Measurements from ENCODE around the gene ZNF574.

Gene ZNF574

DNA sequence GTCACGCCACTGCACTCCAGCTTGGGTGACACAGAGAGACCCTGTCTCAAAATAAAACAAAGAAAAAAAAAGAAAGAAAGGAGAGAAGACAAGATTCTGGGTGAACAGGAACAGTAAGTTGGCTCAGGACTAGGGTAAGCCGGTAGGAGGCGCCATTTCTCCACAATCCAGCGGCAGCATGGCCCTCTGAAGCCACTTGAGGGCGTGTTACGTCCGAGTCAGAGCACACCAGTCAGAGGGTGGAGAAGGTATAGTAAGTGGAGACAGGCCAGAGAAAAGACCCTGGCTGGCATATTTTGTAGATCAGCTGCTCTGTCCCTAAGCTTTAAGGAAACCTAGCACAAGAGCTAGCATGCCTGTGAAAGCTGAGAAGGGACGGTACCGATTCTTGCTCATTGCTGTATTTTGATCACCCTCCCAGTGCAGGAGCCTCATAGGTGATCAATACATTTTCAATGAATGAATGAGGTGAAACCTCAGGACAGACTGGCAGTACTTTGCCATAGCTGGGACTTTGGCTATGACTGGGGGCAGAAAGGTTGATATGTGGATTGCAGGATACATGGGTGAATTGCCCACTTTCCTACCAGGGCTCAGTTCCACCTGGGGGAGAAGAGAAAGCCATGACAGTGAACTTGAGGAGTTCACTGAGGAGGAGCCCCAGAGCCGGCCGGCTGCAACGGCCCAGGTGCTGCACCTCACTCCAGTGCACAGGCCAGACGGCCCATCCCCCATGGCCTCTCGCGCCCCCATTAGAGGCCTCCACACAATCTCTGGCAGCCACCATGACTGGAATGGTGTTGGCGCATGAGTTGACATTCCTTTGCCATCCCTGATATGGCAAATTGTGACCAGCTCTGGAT lies 32.8 kb downstream of the ZNF574 start:
- peak; percentile 91 to 93 for DNase-seq

DNA sequence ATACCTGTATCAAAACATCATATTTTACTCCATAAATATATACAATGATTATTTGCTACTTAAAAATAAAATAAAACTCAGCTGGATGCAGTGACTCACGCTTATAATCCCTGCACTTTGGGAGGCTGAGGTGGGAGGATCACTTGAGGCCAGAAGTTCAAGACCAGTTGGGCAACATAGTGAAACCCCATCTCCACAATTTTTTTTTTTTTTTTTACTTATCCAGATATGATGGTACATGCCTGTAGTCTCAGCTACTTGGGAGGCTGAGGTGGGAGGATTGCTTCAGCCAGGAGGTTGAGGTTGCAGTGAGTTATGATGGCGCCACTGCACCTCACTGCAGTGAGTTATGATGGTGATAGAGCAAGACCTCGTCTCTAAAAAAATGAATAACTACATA lies 33.9 kb downstream of the ZNF574 start:
- DNase-seq = no peak

DNA sequence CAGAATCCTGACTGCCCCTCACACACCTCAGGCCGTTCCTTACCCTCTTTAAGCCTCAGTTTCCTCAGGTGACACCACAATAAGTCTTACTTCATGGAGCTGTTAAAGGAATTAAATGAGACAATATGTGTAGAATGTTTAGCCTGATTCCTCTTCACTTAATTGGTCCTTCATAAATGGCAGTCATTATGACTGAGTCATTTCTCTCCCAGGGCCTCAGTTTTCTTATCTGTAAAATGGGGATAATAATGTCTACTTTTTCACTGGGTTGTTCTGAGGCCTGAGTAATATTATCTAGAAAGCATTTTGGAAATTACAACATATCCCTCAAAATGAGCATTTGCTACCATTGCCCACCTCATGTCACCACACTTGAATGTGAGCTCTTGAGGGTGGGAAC lies 34.7 kb downstream of the ZNF574 start:
- DNase-seq = no peak

DNA sequence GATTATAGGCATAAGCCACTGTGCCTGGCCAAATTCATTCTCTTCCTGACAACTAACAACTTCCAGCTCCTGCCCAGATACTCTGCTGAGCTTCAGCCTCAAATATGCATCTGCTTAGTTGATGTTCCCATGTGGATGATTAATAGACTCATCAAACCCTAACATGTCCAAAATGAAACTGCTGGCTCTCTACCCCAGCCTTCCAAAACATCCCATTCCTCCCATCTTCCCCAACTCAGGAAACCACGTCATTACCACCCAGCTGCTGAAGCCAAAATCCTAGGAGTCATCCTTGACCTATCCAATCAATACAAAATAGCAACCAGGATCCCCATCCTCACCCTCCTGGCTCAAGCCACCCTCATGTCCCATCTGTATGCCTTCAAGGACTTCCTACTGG lies 35.4 kb downstream of the ZNF574 start:
- DNase-seq = no peak

DNA sequence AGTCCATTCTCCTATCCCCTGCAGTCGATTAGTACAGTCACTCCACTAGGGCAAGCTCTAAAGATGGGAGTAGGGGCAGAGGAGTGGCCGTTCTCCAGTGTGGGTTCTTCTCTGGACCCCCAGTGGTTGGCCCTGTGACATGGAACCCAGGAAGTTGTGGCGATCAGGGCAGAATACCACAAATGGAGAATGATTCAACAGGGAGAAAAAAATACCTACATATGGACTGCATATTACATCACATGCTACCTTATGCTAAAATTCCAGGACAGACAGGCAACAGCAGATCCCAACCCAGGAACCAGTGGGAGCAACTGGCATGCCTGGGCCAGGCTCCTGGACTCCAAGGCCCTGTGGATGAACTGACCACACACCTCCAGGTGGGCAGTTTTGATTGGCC lies 35.8 kb downstream of the ZNF574 start:
- no peak for DNase-seq

DNA sequence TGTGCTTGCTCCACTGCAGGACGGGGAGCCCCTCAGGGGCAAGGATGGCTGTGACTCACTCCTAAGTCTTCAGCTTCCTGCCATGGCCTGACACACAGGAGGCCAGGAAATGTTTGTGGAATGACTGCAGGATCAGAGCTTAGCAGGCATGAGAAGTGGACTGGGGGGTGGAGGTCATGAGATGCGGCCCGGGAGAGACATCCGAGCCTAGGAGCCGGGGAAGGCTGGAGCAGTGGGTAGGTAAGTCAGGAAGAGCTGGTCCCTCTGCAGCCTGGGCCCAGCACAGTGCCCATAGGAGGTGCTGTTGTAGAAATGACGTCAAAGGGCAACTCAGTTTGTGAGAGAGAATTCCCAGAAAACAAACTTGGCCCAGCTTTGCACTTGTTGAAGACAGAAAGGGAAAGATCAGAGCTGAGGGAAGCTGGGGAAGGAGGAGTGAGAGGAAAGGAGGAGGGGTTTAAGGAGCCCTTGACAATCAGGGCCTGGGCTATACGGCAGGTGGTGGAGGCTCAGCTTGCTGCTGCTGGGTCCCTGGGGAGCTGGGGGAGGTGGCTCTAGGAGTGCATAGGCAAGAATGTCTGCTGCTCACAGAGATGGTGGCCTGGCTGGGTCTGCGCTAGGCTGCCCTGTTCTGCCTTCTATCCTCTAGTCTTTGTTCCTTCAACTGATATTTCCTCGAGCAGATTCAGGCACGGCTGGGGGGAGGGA lies 37.8 kb downstream of the ZNF574 start:
- no peak for DNase-seq

DNA sequence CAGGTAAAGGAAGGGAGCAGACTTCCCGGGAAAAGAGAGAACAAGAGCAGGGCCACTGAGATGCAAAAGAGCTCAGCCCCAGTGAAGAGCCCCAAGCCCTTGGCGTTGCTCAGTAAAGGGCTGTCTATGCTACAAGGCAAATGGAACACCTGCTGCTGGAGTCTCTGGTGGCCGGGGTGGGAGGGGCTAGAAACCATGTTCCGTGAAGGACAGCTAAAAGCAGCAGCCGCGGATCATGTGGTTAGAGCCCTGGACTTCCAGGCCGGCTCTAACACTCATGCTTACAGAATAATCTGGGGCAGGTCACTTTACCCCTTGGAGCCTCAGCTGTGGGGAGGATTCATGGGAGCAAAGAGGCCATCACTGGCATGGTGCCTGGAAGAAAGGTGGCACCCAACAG lies 38.4 kb downstream of the ZNF574 start:
- DNase-seq = no peak

DNA sequence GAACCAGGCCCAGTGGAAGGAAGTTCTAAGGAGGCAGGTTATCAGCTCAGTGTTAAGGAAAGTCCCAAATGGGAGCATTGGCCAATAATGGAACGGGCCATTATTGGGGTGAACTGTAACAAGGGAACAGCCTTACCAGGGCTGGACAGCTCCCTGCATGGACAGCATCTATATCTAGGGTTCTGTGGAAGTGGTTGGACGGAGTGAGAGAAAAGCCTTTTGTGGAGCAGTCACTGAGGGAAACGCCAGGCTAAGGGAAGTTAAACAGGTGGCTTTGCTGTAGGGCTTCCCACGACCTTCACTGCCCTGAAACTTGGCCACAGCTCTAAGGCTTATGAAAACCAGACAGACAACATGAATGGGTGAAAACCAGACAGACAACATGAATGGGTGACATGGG lies 39.3 kb downstream of the ZNF574 start:
- DNase-seq = no peak

DNA sequence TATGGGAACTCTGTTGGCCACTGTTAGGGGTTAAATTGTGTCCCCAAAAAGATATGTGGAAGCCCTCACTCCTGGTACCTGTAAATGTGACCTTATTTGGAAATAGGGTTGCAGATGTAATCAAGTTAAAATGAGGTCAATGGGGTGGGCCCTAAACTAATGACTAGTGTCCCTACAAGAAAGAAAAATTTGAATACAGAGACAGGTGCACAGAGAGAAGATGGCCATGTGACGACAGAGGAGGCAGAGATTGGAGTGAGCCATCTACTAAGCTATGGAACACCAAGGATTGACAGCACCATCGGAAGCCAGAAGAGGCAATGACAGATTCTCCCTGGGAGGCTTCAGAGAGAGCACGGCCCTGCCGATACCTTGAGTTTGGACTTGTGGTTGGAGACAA lies 39.7 kb downstream of the ZNF574 start:
- DNase-seq = no peak

DNA sequence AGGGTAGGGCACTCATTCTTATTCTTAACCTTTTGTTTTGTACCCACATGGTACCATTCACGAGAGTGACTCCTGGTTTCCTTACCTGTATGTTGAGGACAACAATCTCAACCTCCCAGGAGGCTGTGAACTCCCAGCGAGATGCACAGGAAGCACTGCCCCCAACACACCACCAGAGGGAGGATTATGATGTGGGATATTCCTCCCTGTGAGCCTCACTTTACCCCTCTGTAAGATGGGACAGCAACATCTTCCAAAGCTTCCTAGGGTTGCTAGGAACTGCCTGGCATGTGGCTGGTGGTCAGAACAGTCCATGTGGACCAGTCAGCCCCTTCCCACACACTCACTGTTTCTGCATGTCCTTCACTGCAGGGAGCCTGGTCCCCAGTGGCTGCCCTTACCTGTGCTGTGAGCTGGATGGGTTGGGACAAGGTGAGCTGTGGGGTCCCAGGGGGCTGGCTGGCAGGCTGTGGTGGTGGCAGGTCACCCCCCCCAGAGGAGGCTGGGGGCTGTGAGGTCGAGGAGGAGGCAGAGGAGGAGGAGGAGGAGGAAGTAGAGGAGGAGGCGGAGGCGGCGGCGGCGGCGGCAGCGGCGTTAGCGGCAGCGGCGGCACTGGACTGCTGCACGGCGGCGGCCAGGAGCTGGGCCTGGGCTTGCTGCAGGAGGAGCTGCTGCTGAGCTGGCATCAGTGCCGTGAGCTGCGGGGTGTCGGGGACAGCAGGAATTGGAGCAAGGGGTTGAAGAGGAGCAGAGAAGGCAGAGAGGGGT lies 40.5 kb downstream of the ZNF574 start:
- DNase-seq = no peak

DNA sequence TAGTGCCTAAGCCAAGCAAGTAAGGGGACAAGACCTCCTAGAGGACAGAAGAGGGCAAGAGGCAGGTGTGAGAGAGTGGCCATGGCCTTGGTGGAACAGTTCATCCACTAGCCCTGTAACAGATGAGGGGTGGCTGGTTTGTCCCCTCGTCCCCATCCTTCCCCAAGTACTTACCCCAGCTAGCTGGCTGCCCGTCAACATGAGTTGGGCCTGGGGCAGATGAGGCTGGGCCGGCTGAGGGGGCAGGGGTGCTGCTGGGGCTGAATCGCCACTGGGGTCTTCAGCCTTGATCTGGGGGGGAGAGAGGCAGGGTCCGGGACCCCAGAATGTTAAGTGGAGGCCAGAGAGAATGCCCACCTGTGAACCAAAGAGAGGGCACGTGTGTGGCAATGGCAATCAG lies 41.1 kb downstream of the ZNF574 start:
- DNase-seq = no peak

DNA sequence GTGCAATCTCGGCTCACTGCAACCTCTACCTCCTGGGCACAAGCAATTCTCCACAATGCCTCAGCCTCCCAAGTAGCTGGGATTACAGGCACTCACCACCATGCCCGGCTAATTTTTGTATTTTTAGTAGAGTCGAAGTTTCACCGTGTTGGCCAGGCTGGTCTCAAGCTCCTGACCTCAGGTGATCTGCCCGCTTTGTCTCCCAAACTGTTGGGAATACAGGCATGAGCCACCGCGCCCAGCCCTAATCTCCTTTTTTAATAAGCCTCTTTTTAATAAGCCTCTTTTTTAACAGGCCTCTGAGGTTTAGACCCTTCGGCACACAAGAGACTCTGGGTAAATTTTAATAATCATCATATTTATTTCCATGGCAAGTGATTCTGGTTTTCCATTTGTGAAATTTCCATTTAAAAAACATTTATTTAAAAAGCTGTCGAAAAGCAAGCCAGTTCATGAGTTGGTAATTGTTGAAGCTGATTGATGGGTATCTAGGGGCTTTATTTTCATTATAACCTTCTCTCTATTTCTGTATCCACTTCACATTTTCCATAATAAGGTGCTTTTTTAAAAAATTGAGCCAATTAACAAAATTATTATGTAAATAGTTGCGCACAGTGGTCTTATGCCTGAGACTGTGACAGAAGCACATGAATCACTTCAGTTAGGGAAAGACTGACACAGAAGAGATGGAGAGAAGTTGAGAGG lies 44.5 kb downstream of the ZNF574 start:
- no peak for DNase-seq

DNA sequence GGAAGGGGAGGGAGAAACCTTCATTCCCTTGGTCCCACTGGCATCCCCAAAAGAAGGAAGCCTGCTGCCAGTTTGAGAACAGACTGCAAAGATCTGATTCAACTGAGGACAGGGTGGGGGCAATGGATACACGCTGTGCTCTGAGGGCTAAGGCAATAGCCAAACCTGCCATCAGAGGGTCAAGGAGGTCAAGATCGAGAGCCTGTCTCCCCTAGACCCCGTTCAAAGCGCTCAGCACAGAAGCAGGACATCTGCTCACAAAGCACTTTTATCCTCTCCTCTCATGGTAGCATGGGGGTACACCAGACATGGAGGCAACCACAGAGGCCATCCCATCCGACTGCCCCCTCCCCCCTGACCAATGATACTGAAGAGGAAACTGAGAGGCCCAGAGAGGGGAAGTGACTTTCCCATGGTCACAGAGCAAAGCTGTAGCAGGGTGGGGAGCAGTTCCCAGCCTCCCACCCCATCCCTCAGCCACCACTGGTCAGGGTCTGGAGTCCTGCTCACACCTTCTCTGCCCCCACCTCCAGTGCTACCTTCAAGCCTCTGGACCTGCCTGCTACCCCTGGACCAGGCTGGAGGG lies 45.2 kb downstream of the ZNF574 start:
- DNase-seq = peak in 1 of 2 experiments; percentile 33

DNA sequence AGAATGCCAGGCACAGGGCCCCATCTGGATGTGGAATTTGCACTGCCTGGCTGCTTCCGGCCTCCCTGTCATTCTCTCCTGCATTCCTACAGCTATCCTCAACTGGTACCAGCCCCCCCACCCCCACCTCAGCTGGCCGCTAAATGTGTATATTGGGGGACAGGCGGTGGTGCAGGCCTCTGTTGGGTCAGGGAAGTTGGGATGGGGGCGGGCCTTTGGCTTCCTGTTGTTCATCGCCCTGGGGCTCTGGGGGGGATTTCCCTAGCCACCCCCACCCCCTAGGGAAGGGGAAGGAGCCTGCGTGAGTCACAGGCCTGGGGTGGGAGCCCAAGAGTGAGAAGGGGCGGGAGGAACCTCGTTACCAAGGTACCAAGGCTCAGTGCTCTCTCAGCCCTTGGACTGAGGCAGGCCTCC lies 45.7 kb downstream of the ZNF574 start:
- DNase-seq = peak; percentile 88 to 89

DNA sequence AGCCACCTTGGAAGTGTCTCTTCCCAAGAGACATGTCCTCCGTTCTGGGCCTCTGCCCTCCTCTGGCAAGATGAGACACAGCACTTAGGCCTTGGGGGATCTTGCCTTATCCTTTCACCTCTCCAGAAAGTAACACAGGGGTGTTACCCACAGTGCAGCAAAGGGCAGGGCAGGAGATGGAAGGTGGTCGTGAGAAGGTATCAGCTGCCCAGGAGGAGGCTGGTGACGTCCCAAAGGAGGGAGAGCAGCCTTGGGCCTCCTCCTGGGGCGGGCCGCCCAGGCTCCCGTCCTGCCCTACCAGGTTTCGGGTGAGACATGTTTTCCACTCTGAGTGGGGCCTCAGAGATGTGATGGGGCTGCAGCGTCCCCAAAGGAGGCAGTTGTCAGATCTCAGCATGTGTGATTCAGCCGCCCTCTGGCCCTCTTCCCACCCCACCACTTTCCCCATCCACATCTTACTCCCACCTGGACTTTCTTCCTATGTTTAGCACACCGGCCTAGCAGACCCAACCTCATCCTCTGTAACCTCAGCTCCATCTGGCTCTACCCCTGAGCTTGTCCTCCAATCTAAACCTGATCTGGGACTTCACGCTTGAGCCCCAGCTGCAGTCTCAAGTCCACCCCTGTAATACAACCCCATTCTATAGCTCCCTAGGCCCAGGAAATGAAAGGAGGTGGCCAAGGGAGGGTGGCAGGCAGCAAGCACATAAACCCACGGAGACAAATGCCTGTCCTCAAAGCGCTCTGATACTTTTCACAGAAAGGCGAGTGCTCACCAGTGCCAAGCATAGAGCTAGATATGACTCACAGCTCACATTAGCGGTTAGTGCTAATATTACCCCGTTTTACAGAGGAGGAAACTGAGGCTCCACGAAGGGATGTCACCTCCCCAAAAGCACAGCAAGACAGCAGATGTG lies 47.0 kb downstream of the ZNF574 start:
- DNase-seq = peak; percentile 85 to 88

DNA sequence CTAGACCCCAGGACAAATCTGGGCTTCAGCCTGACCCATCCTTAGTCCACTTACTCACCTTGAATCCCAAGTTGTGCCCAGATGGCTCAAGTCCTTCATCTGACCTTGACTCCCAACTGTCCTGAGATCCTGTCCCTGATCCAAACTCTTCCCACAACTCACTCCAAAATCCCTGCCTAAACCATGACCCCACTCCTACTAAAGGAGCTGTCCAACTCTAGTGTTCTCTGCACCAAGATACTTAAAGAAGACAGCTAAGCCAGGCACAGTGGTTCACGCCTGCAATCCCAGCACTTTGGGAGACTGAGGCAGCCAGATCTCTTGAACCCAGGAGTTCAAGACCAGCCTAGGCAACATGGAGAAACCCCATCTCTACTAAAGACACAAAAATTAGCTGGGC lies 47.8 kb downstream of the ZNF574 start:
- DNase-seq = no peak

DNA sequence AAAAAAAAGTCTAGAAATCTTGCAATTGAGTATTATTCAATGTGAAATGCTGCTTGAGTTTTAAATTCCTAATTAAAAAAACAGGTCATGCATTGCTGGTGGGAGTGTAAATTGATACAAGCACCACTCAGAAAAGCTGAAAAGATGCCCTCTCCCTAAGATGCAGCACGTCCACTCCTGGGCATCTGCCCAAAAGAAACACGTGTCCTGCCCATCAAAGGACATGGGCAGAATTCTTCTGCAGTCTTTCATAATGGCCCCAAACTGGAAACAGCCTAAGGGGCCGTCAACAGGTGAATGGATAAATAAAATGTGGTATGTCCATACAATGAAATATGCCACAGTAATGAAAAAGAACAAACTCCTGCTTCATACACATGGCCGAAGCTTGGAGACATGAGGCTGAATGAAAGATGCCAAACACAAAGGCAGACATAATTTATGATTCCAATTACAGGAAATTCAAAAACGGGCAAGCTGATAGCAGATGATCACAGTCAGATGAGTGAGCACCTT lies 48.5 kb downstream of the ZNF574 start:
- DNase-seq = no peak

DNA sequence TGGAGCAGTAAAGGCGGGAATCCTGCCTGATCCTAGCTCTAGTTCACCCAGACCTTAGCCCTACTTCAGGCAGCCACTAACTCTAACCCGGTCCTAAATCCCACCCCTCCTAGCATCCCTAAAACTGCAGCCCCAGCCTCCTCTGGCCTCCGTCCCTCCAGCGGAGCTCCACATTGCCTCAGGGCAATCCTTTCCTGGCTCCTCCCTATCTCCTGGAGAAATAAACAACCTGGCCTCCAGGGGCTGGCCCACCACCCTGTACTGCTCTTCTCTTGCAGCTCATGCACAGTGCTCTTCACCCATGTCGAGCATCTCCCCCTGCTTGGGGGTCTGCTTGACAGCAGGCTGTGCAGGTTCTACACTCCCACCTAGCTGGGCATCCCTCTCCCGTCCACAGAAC lies 49.6 kb downstream of the ZNF574 start:
- DNase-seq = no peak

DNA sequence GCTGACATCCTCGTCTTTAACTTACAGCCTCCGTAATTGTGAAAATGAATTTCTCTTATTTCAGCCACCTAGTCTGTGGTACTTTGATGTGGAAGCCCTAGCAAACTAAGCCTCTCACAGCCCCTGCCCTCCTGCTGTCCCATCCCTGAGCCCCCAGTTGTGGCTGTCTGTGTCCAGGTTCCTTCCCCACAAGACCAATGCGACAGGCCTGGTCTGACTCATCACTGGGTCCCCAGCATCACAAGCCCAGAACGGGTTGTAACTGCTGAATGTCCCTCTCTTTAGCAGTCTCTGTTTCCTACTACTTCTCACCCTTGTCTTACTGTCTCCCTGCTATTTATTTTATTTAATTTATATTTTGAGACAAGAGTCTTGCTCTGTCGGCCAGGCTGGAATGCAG lies 50.6 kb downstream of the ZNF574 start:
- no peak for DNase-seq

DNA sequence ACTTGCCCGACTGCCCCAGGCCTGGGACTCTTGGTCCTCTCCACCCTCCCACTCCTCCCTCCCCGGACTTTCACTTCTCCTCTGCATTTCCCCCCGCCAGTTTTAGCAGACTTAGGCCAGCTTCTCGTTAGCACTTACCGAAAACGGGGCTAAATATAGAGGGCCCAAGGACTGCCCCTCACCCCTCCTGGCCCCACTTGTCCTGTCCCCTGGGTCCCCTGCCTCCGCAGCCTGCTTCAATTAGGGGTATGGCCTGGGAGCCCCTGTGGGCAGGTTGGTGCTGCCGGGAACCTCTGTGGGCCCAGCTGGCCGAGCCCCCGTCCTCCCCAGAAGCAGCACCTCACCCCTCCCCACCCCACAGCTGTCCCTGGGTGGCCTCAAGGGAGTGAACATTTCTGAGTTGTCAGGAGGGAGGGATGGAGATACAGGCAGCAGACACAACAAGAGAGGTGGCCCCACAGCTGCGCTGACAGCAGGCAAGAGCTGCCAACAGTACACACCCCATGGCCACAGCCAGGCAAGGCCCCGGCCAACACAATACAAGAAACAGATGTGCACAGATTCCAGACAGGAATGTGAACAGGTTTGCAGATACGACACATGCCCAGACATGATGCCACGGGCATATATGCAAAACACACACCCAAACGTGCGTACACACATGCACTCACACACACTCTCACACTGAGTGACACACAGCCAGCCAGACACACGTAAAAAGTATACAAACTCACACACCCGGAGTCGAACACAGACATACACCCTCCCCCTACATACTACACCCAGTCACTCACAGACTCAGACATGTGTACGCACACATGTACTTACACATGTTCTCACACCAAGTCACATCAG lies 53.7 kb downstream of the ZNF574 start:
- no peak for DNase-seq

All from activated T-cell treated with anti-CD3 and anti-CD28 coated beads, Interleukin-2, amount 50 U/mL, for 48 hours (primary cell).